UCSD-AML1 (cell line): ENCODE measurements around the gene NUAK1.

Source experiments
- DNase-seq: peaks from one replicate; lab custom pipeline; 2025; ENCODE audit not compliant: unreplicated experiment; lab: John Stamatoyannopoulos, UW

NUAK1 gene

DNA sequence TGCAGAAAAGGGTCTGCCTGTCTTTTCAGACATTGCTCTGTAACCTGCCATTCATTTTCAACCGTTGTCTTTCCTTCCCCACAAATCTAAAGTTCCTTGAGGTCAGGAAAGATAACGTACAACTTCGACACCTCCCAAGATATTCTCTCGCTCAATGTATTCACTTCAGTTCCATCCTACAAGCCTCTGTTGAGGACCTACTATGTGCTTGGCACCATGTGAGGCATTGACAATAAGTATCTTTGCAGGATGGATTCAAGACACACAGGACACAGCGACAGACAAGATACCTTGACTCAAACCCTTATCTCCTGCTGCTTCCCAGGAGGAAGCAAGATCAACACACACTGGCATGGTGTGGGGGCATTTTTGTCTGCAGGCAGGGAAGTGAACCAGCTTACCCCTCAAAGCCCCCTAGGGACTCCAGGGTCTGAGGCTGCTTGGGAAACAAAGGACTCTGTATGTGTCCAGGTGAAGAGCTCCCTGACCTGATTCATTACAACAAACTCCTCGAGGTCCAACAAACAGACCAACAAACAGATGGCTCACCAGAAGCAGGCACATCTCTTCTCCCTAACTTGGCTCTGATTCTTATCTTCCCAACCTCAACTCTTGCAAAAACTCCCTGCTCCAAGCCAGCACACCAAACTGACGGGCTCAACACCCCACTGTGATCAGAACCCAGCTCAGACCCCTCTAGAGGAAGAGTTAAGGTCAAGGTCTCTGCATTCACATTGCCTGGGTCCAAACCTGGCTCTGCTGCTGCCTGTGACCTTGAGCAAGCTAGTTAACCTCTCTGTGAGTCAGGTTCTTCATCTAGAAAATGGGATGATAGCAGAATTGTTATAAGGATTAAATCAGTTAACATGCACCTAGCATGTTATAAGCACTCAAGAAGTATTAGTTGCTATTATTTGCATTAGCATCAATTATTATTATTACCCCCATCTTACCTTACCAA is 6.3 kb downstream of the NUAK1 start:
- no peak for DNase-seq

DNA sequence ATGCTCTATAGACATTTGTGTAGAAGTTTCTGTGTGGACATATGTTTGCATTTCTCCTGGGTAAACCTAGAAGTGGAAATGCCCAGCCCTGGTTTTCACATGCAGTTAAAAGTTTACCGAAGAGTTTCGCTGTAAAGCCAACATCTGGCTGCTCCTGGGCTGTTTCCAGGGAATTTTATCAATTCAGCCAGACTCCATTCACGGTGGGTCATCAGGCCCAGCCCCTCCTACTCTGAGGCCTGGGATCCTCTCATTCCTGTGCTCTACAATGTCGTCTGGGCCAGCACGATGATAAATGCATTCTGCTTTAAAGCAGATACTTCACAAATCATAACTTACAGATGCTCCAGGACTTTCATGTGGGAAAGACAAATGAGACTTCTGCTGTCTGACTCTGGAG is 7.1 kb downstream of the NUAK1 start:
- DNase-seq, result no peak

DNA sequence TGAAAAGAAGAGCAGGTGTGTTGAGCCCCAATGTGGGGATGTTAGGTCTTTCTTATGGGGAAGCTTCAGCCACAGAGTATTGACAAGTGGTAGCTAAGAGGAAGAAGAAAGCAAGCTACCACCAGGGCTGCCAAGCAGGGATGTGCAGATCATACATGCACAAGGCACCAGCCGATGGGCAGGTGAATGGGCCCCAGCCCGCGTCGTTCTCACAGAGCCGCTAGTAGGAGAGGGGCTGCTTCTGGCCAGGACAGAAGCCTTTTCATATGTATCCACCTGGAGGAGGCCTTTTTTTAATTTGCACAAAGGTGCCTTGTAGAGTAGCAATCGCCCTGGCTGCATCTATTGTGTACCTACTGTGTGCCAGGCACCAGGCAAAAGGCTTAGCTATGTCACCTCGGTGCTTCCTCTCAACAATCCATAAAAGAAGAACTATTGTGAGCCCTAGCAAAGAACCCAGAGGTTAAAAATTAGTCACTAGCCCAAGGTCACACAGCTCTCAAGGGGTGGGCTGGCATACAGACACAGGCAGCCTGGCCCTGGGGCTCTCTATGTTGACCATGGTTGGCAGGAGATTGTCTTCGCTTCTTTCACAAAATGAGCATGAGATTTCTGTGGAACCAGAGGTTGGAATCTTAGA is 8.2 kb downstream of the NUAK1 start:
- no peak for DNase-seq

DNA sequence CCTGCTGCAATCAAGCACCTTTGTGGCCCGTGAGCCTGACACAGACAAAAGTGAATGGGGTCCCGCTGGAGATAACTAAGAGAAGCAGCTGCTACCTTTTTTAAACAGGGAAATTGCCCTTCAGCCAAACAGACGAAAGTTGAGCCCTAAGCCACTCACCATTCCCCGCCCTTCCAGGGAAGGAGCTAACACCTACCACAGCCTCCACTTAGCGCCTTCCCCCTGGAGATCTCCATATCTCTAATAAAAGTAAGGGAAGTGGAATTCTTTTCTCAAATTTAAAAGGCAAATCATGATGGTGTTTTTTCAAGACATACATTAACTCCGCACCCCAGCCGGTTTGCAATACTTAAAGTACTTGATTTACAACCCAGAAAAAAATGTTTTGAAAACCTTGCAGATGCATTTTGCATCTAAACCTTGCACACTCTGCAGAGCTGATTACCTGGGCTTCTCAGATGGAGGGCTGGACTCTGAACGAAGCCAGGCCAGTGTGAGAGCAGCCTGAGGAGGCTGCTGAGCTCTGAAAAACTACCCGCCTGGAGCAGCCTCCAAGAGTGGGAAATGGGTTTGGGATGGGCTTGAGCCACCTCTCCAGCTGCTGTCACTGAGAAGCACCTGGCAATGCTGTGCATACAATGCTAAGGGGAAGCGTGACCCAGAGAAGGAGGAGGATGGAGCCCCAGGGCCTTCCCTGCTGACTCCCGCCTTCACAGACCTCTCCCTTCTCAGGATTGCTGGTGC is 10.0 kb downstream of the NUAK1 start:
- no peak for DNase-seq

DNA sequence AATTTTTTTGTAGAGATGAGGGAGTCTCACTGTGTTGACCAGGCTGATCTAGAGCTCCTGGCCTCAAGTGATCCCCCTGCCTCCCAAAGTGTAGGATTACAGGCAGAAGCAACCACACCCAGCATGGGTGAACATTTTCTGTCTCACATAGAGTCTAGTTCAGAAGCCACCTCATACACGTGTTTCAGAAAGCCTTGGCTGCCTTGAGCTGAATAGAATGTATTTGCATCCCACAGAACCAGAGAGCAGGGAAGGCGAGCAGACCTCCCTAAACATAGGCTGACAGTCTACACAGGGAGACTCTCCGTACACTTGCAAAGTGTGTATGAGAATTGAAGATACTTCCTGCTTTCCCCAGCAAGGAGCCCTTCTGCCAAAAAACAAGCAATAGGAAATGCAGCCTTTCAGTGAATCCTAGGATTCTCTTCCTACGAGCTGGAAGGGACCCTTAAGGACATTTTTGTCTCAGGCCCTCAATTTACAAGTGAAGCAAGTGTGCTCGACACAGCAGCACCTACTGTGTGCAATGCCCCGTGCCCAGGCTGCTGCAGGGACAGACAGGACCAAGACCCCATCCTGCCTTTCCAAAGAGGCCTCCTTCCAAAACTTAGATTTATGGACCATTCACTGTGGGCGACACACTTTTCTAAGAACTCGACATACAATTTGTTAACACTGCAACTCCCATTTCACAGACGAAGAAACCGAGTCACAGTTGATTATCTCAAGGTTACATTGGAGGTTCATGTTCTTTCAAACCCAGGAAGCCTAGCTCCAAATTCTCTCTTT is 11.2 kb downstream of the NUAK1 start:
- DNase-seq, result no peak

DNA sequence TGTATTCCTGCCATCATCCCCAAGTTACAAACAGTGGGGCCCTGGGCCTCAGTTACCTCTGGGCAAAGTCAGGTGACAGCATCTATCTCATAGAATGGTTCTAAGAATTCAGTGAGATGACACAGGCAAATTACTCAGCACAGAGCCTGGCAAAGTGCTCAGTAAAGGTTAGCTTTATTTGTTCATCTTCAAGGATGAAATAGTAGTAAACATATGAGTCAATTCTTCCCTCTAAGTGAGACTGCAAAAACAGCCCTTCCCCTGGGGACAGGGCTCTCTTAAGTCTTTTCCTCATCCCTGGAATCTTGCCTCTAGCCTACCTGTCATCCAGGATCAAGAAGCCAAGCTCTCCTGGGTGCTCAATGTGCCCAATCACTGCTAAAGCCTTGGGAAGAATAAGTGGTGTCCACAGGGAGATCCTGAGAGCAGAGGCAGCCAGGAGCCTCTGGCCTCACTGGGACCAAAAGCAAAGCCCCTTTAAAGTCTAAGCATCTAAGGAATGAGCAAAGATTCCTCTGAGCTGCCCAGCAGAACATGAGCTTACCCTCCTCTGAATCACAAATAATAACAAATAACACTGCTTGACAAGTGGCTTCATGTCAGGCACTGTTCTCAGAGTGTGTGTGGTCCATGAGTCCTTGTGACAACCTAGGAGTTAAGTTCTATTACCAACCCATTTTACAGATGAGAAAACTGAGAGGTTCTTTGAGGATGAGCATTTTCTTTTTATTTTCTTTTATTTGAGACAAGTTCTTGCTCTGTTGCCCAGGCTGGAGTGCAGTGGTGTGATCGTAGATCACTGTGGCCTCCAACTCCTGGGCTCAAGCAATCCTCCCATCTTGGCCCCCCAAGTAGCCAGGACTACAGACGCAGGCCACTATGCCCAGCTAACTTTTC is 12.1 kb downstream of the NUAK1 start:
- no peak for DNase-seq

DNA sequence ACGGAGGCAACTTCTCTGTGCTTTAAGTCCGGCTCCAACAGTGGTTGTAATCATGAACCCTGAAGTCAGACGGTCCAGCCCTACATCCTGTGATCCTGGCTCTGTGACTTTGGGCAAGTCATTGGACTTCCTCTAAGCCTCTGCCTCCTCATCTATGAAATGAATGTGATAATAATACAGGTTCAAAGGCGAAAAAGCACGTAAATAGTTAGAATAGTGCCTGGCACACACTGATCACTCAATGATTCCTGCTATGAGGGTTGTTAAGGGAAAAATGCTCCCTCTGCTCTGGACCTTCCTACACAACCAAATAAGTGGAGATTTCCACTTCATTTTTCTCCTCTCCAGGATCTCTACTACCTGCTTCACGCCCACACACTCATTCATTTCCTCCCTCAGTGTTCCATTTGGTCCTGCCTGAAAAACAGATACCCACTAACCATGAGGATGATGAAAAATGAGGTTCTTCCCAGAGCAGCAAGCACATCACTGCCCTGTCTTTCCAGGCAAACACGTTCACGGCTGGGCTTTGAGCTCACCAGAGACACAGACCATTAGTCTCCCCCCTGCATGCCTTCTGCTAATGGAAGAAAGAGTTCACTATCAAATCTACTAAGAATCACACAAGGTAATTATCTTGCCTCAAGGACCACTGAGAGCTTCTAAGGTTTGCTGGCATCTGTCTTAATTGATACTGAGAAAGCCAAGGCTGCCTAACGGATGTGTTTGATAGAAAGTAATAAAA is 13.2 kb downstream of the NUAK1 start:
- no peak for DNase-seq

DNA sequence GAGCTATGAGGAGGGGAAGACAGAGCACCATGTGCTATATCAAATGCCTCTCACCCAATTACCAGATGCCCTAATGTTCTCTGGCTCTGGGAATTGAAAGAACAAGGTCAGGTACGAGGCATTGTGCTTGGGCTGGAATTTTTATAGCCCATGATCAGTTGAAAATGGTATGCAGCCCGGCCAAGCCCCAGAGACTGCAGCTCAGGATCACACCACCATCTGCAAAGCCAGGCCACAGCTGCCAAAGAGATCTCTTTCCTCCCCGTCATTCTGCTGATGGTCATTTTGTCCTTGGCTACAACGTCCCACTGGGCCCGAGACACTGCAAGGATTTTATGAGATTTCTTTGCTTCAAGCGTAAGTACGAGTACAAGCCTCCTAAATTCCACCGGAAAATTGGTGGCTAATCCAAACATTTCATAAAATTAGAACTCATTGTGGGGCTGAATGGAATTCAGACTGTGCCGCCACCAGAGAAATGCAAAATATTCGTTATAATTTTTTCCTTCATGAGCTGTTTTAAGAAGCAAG is 15.1 kb downstream of the NUAK1 start:
- DNase-seq, result no peak

DNA sequence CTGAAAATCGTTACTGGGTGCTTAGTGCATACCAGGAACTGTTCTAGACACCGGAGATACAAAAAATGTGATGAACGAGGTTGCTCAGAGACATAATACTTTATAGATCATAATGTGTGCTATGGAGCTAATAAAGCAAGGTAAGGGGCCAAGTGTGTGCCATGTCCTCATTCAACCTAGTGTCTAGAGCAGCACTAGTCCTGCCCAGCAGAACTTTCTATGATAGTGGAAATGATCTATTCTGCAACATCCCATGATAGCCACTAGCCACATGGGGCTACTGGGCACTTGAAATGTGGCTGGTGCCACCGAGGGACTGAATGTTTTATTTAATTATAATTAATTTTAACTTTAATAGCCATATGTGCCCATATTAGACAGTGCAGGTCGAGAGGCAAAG is 15.6 kb downstream of the NUAK1 start:
- DNase-seq, result no peak

DNA sequence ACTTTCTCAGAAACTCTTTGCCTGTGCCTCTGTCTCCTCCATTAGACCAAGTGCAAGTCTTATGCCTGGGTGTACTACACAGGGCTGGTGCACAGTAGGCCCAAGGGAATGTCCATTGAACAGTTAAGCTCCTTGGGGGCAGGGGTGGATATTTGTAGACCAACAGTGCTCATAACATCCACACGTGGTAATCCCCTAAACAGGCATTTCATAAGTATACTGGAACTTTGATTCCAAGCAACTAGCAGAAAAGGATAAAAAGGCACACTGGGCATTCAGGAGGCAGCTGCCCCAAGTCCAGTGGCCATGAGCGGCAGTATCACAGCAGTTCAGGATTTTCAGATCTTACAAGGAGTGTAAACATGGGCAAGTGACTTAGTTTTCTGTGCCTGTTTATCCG is 16.8 kb downstream of the NUAK1 start:
- DNase-seq, result no peak

DNA sequence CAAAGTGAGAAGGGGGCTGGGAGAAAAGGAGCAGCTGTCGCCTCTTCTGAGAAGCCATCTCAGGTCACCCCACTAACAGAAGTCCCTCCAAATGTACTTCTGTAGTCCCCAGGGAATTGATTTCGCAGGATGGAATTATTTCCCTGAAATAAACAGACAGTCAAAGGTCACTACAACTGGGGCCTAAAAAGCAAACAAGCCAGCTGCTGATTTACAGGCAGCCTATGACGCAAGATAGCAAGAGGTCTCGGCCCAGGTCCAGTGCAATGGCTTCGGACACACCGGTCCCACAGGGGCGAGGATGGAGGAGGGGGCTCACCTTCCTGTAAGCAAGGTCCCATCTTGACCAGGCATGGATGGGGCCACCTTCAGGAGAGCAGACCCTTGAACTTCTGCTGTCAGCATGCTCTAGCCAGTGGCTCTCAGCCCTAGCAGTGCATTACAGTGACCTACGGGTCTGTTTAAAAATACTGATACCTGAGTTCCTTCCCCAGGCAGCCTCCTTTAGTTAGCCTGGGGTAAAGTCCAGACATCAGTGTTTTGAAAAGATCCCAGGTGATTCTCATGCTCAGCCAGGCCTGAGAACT is 18.1 kb downstream of the NUAK1 start:
- DNase-seq, result no peak

DNA sequence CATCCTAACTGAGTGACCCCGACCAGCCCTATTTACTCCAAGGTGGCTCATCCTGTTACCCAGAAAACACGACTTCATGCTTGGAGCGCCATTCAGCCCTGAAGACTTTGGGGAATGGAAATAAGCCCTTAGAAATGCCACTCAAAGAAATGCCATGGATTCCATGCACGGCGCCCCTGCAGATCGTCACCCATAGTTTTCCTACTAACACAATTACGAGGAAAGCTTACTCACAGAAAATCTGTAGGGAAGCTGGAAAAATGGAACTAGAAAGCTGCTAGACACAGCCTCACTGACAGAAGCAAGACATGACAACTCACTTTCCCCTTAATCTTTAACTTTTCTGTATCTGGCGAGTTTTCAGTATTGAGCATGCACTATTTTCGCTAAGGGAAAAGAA is 19.5 kb downstream of the NUAK1 start:
- no peak for DNase-seq

DNA sequence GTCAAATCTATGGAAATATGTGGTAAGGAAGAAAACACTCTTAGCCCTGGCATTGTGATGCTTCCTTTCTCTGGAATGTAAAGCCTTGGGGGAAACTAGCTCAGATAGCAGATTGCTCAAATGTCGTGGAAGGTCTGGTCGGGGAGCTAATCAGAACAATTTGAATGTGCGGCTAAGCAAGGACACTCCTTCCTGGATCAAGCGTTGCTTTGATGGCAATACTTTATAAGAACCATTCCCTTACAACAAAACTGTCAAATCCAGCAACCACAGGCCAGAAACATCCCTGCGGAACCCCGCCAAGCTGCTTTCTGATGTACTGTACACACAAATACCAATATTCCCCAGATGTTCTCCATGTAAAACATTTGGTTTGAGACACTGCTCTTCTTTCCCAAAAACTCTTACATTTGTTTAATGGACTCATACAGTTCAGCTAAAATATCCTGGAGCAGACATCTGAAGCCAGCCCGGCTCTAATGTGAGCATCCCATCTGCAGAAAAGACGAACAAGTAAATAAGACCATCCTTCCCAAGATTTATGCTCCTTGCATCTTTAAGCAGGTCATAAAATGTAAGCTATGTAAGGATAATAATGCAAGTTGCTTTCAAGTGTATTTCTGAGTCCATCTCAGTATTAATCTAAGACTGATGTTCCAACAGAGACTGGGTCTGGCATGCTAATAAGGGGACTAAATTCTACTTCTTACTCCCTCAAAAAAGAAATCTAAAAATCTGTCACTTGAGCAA is 20.2 kb downstream of the NUAK1 start:
- DNase-seq, result no peak

DNA sequence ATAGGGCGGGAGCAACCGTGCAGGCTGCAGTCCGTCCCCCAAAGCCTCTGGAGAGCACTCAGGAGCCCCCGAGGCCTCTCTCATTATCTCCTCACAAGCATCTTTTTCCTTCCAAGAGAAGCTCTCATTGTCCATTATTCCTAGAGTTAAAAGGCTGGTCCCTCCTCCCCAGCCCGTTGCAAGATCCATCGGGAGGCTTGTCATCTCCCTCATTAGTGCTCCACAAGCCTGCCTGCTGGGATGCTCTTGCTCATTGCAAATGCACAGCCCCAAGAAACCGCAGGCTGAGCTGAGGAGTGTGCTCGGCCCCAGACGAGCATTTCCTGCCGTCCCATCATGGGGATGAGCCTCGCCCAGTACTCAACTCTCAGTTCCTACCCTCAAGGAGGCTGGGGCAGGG is 23.3 kb downstream of the NUAK1 start:
- DNase-seq, result no peak

DNA sequence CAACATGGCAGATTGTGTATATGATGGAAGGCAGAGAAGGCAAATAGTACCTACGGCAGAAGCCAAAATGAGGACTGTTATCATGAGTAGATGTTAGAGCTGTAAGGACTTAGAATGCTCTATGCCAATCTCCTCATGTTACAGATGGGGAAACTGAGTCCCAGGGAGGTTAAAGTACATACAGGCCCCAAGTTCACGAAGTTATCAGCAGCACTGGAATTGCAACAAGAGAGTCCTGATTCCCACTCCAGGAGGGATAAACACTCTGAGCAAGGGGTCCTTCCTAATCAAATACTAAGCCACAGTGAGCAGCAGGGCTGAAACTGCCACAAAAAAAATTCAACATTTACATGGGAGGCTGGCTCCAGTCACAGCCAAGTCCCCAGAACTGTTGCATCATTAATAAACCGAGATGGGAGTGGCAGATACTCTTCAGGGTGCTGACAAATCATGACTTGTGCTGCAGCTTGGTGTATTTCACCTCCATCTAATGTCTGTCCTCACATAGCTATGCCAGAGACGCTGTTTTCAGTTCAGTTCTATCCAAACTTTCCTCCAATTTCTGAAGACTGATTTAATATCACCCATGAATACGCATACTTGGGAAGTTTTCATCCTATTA is 24.2 kb downstream of the NUAK1 start:
- no peak for DNase-seq

DNA sequence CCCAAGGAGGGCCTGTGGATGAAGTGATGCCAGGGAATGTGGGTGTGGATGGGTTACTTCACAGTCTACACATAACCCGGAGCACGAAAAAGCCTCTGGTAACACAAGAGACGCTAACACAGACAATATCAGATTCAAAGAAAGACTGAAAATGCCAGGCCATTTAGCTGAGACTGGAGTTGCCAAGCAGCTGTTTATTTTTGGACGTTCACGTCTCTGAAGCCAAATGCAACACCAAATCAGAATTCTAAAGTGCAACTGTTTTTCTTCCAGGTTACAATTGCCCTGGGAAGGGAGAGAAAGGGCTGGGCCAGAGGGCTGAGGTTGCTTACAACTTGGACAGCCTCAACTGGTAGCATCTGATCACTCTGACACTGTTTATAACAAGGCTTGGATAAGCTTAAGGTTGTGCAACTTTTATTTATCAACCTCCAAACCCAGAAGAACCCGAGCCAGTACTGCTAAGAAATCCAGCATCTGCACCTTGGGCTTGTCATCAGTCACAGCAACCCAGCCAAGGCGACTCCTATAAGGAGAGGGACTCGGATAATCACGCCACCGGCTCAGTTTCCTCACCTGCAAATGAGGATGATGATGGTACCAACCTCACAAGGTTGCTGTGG is 24.8 kb downstream of the NUAK1 start:
- DNase-seq, result no peak

DNA sequence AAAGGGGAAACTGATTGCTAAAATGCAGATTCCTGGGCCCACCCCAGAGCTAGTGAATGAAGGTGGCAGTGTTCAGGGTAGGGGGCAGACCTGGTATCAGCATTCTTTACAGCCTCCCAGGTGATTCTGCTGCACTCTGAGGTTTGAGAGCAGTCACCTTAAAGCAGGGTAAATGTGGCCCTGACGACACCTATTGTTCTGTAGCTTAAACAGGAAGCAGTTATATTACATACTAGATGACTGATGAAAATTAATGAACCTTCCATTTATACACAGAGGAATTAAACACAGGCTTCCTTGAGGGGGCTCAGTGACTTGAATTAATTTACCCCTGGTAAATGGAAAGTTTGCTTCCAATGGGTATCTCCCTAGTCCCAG is 25.3 kb downstream of the NUAK1 start:
- DNase-seq, result no peak
